HG02763 (cell line): ENCODE measurements around the gene MSH3.
A peak's percentile ranks its signal among the peaks of the same experiment; 100 is the strongest.
"Not testable (repeated sequence)": the region's sequence is repeated elsewhere in the genome, so short reads cannot be mapped to it uniquely, and the experiment has no call there.

ENCODE experiments used
- ATAC-seq: cut with Tn5 transposase; IDR thresholded peaks from one replicate; pipeline ENCODE4 v1.9.1; 2021; ENCODE audit warnings: mild to moderate bottlenecking, moderate library complexity; ENCODE audit not compliant: unreplicated experiment

The MSH3 gene

DNA sequence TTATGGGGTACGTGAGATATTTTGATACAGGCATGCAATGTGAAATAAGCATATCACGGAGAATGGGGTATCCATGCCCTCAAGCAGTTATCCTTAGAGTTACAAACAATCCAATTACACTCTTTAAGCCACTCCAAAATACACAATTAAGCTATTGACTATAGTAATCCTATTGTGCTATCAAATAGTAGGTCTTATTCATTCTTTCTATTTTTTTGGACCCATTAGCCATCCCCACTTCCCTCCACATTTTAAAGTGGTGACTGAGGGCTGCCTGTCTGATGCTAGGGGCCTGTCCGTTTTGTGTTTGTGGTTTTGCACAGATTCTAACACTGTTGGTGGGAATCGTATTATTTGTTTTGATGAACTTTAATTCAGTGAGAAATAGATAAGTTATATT lies 130.0 kb downstream of the MSH3 start:
- no peak for ATAC-seq

DNA sequence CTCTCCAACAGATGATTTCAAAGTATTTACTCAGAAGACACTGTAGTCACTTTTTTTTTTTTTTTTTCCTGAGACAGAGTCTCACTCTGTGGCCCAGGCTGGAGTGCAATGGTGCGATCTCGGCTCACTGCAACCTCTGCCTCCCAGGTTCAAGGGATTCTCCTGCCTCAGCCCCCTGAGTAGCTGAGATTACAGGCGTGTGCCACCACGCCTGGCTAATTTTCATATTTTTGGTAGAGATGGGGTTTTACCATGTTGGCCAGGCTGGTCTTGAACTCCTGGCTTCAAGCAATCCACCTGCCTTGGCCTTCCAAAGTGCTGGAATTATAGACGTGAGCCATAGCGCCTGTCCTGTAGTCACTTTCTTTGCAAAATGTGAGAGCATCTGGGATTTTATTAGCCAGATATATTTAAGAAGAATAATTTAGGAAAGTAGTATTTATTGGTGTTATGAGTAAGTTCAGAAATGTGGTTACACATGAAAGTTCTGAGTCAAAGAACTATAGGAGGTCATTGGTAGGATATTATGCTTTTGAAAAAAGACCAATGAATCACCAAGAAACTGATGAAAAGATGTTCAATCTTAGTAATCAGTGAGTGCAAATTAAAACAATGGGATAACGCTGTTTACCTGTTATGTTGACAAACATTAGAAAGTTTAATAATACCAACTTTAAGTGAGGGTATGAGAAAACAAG lies 135.0 kb downstream of the MSH3 start:
- not testable (repeated sequence) for ATAC-seq

DNA sequence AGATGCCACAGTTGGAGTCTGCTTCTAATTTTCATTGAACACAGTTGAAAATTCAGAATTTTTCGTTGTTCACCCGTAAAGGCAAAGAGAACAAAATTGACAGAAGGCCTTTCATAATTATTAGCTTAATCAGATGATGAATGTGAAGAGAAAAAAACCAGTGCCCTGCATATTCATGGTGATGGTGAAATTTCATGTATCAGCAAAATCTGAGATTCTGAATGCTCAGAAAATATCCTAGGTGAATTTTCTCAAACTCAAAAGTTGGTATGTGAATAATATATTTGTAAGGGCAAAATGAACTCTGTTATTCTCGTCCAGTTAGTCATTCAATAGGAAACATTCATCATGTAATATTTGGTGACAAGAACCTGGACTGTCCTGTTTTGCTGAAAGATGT lies 136.2 kb downstream of the MSH3 start:
- no peak for ATAC-seq

DNA sequence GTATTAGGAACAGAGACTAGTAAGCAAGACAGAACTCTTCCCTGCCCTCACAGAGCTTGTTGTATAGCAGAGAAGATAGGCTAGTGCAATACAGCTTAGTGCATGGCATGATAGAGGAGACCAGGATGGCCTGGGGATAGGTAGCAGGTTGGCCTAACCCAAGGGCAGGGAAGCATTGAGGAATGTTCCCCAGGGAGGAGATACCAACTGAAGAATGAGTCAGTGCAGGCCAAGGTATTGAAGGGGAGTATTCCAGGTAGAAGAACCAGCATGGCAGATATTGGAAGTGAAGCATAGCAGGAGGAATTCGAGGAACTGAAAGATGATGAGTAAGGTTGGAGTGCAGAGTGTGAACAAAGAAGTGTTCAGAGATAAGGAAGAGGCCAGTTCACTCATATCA lies 138.9 kb downstream of the MSH3 start:
- ATAC-seq = no peak

DNA sequence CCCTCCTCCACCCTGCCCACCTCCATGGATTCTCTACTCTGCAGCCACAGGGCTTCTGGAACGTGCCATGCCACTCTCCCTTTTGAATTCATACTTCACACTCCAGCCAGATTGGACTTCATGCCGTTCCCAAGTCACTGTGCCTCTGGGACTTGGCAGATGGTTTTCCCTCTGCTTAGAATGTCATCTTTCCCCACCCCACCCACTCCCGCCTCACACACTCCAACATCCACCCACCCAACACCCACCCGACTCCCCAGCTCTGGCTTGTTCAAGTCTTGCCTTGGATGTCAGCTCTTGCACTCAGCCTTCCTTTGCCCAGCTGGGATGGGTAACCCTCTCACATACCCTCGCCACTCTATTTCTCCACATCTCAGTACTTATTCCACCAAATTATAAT lies 142.4 kb downstream of the MSH3 start:
- no peak for ATAC-seq

DNA sequence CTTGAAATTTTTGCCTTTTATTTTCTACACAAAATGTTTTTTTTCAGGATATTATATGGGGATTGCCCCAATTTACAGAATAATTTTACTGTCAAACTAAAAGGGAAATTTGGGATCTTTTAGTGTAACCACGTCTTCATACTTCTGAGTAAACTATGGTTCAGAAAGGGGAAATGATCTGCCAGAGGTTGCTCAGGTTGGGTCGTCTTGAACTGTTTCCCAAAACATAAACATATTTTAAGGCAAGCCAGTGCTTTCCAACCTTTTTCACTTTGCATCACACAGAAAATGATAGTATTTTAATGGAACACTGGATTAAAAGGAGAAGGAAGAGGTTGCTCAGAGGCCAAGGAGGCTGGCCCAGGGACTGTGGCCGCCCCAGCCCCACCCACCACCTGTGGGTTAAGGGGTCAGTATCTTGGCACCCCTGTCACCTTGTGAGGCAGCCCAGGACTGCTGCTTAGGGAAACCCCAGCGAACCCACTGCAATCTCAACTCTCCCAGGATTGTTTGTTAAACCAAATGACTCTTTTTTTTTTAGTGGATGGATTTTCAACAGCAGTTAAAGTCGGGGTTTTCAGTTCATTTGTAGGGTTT lies 143.1 kb downstream of the MSH3 start:
- no peak for ATAC-seq

DNA sequence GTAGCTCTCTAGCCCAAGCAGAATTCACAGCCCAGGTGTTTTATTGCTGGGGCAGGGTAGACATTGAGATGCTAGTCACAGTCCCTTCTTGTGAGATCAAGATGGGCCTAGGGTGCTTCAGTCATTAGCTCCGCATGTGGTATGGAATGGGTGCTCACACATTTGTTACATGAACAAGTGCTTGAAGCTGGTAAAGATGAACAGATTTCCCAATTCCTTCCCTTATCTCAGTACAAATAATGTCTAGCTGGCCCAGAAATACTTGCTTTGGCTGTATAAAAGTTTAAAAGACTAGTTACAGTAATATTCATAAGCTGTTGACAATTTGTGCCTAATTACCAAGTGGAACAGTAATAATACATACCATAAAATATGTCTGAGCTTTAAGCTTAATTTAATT lies 143.7 kb downstream of the MSH3 start:
- no peak for ATAC-seq

DNA sequence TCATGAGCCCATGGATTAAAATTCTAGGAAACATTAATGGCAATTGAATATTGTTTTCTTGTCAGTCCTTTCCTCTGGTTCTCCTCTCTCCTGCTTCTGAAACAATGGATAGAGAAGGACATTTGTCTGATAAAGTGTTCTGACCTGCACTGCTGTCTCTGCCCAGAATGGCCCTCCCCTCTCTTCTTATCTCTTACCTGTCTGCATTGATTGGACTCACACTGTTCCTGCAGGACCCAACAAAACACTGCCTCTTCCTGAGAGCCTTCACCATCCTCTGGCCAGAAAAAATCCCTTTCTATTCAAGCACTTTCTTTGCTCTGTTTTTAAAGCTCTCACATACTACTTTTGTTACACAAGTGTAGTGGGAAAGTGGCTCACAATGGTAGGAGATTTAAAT lies 144.2 kb downstream of the MSH3 start:
- no peak for ATAC-seq

DNA sequence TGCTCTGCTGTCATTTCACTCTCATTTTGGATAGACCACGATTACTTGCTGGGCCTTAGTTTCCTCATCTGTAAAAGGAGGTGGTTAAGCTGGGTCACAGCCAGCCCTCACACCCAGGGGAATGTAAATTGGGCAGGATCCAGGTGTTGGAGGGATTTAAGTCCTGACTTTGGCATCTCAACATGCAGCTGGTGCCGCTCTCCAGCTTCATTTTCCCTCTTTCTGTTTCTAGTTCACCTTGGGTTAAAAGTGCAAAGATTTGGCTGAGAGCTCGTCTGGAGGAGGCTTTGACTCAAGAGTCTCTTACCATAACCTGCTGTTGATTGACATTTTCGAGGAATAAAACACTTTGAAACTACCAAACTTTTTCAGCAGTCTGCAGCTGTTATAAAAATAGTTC lies 144.6 kb downstream of the MSH3 start:
- ATAC-seq = no peak

DNA sequence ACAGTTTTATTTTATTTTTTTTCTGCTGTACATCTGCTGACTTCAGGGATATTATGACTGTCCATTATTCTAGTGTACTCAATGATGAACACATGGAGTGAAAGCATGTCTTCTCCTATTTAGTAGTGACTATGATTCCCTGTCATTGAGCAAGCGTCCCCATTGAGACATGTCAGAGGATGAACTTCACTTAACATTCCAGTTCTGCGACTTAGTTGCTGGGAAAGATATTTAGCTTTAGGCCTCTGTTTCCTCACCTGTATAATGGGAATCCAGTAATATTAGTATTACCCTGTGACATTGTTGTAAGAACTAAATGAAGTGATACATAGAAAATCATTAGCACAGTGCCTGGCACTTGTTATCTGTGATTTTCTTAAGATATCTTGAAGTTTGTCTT lies 145.1 kb downstream of the MSH3 start:
- no peak for ATAC-seq

DNA sequence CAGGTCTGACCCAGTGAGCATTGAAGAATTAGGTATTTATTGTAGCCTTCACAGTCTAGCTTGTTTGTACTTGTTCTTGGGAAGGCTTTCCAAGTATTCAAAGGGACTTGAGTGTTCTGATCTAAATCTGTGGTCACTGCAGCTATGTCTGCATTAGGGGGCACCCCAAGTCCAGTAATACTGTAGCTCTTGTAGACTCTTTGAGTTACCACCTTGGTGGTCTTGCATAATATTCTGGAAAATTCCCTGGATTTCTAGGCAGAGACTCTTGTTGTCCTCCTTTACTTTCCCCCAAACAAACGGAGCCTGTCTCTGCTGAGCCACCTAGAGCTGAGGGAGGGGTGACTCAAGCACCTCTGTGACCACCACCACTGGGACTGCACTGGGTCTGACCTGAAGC lies 149.9 kb downstream of the MSH3 start:
- ATAC-seq = no peak

DNA sequence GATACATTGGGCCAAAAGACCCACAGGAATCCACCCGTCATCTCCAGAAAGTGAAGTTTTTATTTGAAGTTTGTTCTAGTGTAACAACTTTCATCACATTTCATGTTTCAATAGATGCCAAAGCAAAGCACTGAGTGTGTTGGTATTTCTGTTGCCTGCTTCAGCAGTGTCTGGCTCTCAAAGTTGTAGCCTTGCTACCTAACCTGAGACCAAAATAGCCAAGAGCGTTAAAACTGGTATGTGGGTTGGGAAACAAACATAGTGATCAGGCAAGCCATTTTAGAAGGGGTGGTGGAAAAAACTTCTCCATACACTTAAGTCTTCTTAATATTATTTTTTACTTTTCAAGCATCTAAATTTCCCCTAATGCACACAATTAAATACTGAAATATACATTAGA lies 150.6 kb downstream of the MSH3 start:
- no peak for ATAC-seq

DNA sequence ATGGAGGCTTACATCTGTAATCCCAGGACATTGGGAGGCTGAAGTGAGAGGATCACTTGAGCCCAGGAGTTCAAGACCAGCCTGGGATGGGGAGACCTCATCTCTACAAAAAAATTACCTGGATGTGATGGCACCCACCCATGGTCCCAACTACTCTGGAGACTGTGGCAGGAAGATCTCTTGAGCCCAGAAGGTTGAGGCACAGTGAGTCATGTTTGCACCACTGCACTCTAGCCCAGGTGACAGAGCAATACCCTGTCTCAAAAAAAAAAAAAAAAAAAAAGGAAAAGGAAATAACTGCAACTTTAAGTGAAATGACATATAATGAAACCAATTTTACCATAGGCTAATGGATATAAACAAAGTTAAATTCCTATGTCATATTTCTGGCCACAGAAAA lies 152.5 kb downstream of the MSH3 start:
- ATAC-seq = no peak

DNA sequence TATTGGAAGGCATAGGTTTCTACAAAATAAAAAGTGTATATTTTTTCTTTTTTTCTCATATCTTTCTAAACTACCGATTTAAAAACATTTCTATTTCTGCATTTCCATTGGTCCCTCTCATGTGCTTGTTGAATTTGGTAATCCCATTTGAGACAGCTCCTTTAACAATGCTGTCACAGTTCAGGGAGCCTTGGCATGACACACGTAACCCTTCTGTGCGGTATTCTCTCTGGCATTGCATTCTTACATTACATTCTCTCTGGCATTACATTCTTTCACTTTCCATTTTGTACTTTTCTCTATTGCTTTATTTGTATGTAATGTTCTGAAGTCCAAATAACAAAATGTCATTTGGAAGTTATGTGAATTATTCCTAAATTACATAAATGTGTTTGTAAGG lies 155.0 kb downstream of the MSH3 start:
- ATAC-seq = no peak

DNA sequence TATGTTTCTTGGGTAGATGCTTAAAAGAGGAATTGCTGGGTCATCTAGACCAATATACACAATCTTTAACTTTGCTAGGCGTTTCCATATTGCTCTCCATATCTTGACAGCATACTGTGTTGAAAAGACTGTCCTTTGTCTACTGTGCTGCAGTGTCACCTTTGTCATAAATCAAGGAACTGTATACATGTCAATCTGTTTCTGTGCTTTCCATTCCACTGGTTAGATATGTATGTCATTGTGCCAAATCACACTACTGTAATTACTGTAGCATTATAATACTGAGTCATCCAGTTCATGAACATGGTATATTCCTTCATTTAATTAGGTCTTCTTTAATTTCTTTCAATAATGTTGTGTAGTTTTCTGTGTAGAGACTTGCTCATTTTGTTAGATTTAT lies 156.0 kb downstream of the MSH3 start:
- ATAC-seq = no peak

DNA sequence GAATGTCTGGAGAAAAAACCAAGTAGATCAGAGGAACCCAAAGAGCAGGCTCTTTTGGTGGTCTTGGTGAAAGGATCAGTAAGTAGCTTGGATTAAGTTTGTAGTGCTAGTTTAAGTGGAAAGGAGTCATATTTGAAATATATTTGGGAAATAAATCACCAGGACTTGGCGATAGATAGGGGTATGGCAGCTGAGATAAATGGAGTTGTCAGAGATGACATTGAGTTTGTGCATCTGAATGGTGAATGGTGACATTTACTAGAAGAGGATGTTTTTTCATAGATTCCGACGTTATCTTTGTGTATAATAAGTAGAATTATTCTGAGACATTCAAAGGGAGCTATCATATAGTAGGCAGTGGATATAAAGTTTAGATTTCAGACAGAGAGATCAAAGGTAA lies 162.1 kb downstream of the MSH3 start:
- no peak for ATAC-seq

DNA sequence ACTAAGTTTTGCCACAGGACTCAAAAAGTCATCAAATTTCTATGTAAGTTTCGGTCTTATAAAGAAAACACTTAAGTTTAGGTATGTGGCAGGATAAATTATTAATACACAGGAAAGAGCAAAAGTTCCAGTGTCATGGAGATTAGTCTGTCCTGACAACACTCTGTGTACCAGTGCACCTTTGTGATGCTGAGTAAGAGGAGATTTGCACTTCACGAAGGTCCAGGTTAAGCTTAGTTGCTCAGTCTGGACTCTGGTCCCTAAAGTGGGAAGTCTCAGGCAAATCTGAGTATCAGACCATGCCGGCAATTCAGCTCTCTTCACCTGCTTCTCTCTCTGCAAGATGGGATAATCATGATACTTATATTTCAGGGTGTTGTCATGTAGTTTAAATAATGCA lies 166.2 kb downstream of the MSH3 start:
- no peak for ATAC-seq

DNA sequence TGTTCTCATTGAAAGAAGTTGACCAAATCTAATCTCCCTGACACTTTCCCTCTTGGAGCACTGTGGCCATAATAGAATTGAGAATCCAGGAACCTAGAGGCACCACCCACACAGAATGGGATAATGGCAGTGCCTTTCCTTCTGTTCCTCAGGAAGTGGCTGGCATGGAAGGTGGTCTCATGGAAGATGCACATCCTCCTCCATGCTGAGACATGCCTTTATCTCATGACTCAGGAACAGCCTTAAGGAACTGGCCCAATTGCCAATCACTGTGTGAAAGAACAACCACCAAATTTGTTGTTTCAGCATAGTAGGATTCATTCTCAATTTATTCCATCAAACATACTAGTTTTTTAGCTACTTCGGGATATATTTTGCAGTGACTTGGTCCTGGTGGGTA lies 168.2 kb downstream of the MSH3 start:
- ATAC-seq = no peak

DNA sequence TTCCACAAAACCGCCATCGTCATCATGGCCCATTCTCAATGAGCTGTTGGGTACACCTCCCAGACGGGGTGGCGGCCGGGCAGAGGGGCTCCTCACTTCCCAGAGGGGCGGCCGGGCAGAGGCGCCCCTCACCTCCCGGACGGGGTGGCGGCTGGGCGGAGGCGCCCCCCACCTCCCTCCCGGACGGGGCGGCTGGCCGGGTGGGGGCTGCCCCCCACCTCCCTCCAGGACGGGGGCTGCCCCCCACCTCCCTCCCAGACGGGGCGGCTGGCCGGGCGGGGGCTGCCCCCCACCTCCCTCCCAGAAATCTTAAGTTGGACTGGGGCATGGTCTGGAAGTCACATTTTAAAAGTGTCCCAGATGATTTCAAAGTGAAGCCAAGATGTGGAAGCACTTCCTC lies 169.7 kb downstream of the MSH3 start:
- ATAC-seq = not testable (repeated sequence)

DNA sequence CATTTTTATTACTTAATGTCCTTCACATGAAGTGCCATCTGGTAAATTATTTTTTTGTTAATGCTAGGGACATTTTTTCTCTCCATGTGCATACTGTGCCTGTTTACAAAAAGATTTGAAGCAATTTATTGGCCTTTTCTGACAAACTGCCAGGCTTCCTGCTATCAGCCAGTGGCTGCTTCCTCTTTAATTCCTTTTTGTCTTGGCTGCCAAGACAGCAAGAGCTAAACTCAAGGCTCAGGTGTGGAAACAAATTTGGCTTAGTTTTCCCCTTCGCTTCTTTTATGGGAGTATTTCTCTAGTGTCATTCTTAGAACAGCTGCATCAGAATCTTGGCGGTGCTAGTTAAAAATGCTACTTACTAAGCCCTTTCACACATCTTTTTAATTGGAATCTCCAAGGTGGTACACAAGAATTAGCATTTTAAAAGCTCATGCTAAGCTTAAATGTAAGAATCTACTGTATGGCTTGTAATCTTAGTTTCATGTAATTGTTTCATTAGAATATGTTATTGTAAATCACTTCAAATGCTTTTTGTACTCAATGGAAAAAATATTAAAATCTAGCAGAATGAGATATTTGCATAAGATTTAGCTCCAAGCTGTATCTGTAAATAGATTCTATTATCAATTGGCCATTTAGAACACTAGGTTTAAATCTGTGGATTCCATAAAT lies 171.5 kb downstream of the MSH3 start:
- ATAC-seq = no peak

DNA sequence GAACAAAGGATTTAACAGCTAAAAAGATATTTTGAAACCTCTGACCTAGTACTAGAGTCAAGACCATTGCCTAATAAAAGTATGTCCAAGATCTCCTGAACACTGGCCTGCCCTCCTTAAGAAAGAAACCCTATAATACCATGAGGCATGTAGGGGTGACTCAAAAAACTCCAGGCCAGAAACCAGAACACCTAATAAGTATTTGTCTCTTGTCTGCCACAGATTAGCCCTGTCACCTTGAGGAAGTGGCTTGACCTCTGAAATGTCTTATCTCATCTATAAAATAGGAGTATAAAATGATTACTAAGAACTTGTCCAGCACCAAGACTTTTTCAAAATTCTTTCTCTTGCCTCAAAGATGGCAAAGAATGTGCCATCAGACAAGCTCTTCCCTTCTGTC lies 180.3 kb downstream of the MSH3 start:
- ATAC-seq = no peak

DNA sequence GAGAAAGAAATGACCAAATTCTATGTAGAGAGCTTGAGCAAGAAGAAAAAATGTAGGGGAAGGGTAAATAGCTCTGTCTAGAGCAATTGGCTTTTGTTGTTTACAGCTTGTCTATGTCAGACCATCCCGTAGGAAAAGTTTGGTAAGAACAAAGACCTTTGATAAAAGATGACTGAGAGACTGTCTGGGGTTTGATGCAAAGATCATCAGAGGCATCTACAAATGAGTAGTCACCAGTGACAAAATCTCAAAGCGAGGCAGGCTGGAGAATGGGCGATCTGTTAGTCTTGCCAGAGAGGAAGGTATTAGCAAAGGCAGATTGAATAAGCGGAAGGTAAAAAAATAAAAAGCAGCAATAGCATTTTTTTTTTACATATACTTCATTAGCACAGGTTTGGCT lies 180.7 kb downstream of the MSH3 start:
- no peak for ATAC-seq

DNA sequence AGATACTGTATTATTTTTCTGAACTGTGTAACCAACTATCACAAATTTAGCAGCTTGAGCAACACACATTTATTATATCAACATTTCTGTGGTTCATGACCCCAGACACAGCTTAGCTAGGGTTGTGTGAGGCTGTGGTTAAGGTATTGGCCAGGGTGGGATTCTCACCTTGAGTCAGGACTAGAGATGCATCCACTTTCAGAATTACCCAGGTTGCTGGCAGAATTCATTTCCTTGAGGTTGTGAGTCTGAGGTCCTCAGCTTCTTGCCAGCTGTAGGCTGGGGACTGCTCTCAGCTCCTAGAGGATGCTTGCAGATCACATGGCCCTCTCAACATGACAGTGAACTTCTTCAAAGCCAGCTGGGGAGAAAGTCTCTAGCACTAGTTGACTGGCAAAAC lies 183.2 kb downstream of the MSH3 start:
- ATAC-seq = peak; percentile 74
